ENCODE measurements around the gene MEN1. TPM values are rescaled to one million over a fixed set of nuclear protein-coding genes. Genes with fewer than 3 reads are reported as not detected.

MEN1 gene
- total RNA-seq, 2 donors from 2014 or later = 9.7 to 35.1 TPM

- no peak for DNase-seq (ENCODE audit: low spot score in 2 of 2)
- Mint-ChIP-seq H3K36me3 (no peaks in the 10 kb centered on the region), H3K27ac (no peak overlapping the region), H3K9me3 (no peaks in the 10 kb centered on the region)
- no peak for ATAC-seq
Measured at GRCh38 chr11:64837887-64838351, 27.6 kb upstream of the MEN1 start.

GRCh38 chr11:64836448-64837072, 26.2 kb upstream of the MEN1 start:
- DNase-seq (ENCODE audit: low spot score in 2 of 2) = no peak
- peak overlapping the region in 1 of 2 donors; percentile 55 for H3K27ac Mint-ChIP-seq
- ATAC-seq = no peak
- no peaks in the 10 kb centered on the region for H3K9me3 Mint-ChIP-seq
- no peaks in the 10 kb centered on the region for H3K36me3 Mint-ChIP-seq

- Mint-ChIP-seq H3K27ac (no peak overlapping the region), H3K36me3 (no peaks in the 10 kb centered on the region), H3K9me3 (no peaks in the 10 kb centered on the region)
- no peak for DNase-seq (ENCODE audit: low spot score in 2 of 2)
- no peak for ATAC-seq
Measured at GRCh38 chr11:64835616-64836447, 25.5 kb upstream of the MEN1 start.

- Mint-ChIP-seq H3K9me3 (no peaks in the 10 kb centered on the region), H3K27ac (no peak overlapping the region), H3K36me3 (no peaks in the 10 kb centered on the region)
- ATAC-seq (no peak), DNase-seq (ENCODE audit: low spot score in 2 of 2) (no peak)
Measured at GRCh38 chr11:64834723-64835615, 24.6 kb upstream of the MEN1 start.

- ATAC-seq (no peak), DNase-seq (ENCODE audit: low spot score in 2 of 2) (no peak)
- no peak overlapping the region for H3K27ac Mint-ChIP-seq
- H3K36me3 Mint-ChIP-seq = no peaks in the 10 kb centered on the region
- no peaks in the 10 kb centered on the region for H3K9me3 Mint-ChIP-seq
Measured at GRCh38 chr11:64834031-64834722, 23.8 kb upstream of the MEN1 start.

GRCh38 chr11:64833509-64833908, 23.2 kb upstream of the MEN1 start:
- no peak for DNase-seq (ENCODE audit: low spot score in 2 of 2)
- no peaks in the 10 kb centered on the region for H3K9me3 Mint-ChIP-seq

GRCh38 chr11:64833198-64833502, 22.8 kb upstream of the MEN1 start:
- DNase-seq (ENCODE audit: low spot score in 2 of 2) = no peak
- Mint-ChIP-seq H3K36me3 (no peaks in the 10 kb centered on the region), H3K27ac (no peak overlapping the region), H3K9me3 (no peaks in the 10 kb centered on the region)
- no peak for ATAC-seq

More at GRCh38 chr11:64833509-64833908, 23.2 kb upstream of the MEN1 start:
- no peak overlapping the region for H3K27ac Mint-ChIP-seq
- no peak for ATAC-seq
- no peaks in the 10 kb centered on the region for H3K36me3 Mint-ChIP-seq

GRCh38 chr11:64832467-64833197, 22.3 kb upstream of the MEN1 start:
- no peaks in the 10 kb centered on the region for H3K9me3 Mint-ChIP-seq
- no peaks in the 10 kb centered on the region for H3K36me3 Mint-ChIP-seq
- no peak overlapping the region for H3K27ac Mint-ChIP-seq
- DNase-seq (ENCODE audit: low spot score in 2 of 2) = no peak
- no peak for ATAC-seq

- H3K9me3 Mint-ChIP-seq = no peaks in the 10 kb centered on the region
- H3K27ac Mint-ChIP-seq = no peak overlapping the region
- no peaks in the 10 kb centered on the region for H3K36me3 Mint-ChIP-seq
- ATAC-seq = no peak
- no peak for DNase-seq (ENCODE audit: low spot score in 2 of 2)
Measured at GRCh38 chr11:64831411-64831891, 21.1 kb upstream of the MEN1 start.

- no peaks in the 10 kb centered on the region for H3K9me3 Mint-ChIP-seq
- H3K27ac Mint-ChIP-seq = no peak overlapping the region
- no peak for ATAC-seq
- no peak for DNase-seq (ENCODE audit: low spot score in 2 of 2)
- no peaks in the 10 kb centered on the region for H3K36me3 Mint-ChIP-seq
Measured at GRCh38 chr11:64829536-64830251, 19.3 kb upstream of the MEN1 start.

- Mint-ChIP-seq H3K27ac (no peak overlapping the region), H3K36me3 (no peaks in the 10 kb centered on the region), H3K9me3 (no peaks in the 10 kb centered on the region)
- ATAC-seq (no peak), DNase-seq (ENCODE audit: low spot score in 2 of 2) (no peak)
Measured at GRCh38 chr11:64827451-64827839, 17.1 kb upstream of the MEN1 start.

- Mint-ChIP-seq H3K27ac (no peak overlapping the region), H3K36me3 (no peaks in the 10 kb centered on the region), H3K9me3 (no peaks in the 10 kb centered on the region)
- ATAC-seq = no peak
- DNase-seq (ENCODE audit: low spot score in 2 of 2) = no peak
Measured at GRCh38 chr11:64826578-64827450, 16.5 kb upstream of the MEN1 start.

GRCh38 chr11:64826062-64826461, 15.7 kb upstream of the MEN1 start:
- Mint-ChIP-seq H3K27ac (no peak overlapping the region), H3K9me3 (no peaks in the 10 kb centered on the region), H3K36me3 (no peaks in the 10 kb centered on the region)
- DNase-seq (ENCODE audit: low spot score in 2 of 2) (no peak), ATAC-seq (no peak)

GRCh38 chr11:64823568-64824119, 13.3 kb upstream of the MEN1 start:
- no peak for DNase-seq (ENCODE audit: low spot score in 2 of 2)
- H3K9me3 Mint-ChIP-seq = no peaks in the 10 kb centered on the region
- H3K36me3 Mint-ChIP-seq = no peaks in the 10 kb centered on the region
- H3K27ac Mint-ChIP-seq = no peak overlapping the region
- ATAC-seq = no peak

All from activated naive CD4-positive, alpha-beta T cell treated with anti-CD3 and anti-CD28 coated beads, Interleukin-2, amount 50 U/mL, for 72 hours (primary cell).